SJSA1 (cell line): ENCODE results near the gene GPAM. TPM values are rescaled to one million over a fixed set of nuclear protein-coding genes. Genes with fewer than 3 reads are reported as not detected.
"Not testable (repeated sequence)": the region's sequence is repeated elsewhere in the genome, so short reads cannot be mapped to it uniquely, and the experiment has no call there.

Source experiments
- DNase-seq, 2 experiments: peaks; one replicate each; pipeline ENCODE4 v3.0.0-alpha.2; 2015 to 2020; ENCODE audit warnings: low spot score in 2 of 2, low read depth in 1 of 2
- H3K27ac ChIP-seq: fragments of 250-450 bp; sonication (Bioruptor Pico); 2 replicates; pipeline ENCODE4 v1.5.1; 2020; ENCODE audit warnings: mild to moderate bottlenecking, moderate library complexity
- H3K27me3 ChIP-seq: fragments of 250-450 bp; sonication (Bioruptor Pico); replicated peaks from 2 replicates; pipeline ENCODE4 v1.5.1; 2020; ENCODE audit warnings: mild to moderate bottlenecking, moderate library complexity
- H3K36me3 ChIP-seq: fragments of 250-450 bp; sonication (Bioruptor Pico); 2 replicates; pipeline ENCODE4 v1.5.1; 2020; ENCODE audit warnings: mild to moderate bottlenecking
- H3K4me1 ChIP-seq: fragments of 250-450 bp; sonication (Bioruptor Pico); replicated peaks from 2 replicates; pipeline ENCODE4 v1.6.1; 2021; ENCODE audit warnings: mild to moderate bottlenecking
- H3K4me3 ChIP-seq: fragments of 250-450 bp; sonication (Bioruptor Pico); 2 replicates; pipeline ENCODE4 v1.5.1; 2020; ENCODE audit warnings: mild to moderate bottlenecking
- H3K9me3 ChIP-seq: fragments of 250-450 bp; sonication (Bioruptor Pico); replicated peaks from 2 replicates; pipeline ENCODE4 v1.5.1; 2020; ENCODE audit warnings: mild to moderate bottlenecking
- total RNA-seq: library from RNA; depleted of rRNA; stranded (reverse); fragments of >200 nt; shearing (Covaris generic); gene quantifications from 2 replicates; pipeline ENCODE4 v1.2.3, GENCODE V29; 2014; rRNA removed

Gene GPAM, protein sequence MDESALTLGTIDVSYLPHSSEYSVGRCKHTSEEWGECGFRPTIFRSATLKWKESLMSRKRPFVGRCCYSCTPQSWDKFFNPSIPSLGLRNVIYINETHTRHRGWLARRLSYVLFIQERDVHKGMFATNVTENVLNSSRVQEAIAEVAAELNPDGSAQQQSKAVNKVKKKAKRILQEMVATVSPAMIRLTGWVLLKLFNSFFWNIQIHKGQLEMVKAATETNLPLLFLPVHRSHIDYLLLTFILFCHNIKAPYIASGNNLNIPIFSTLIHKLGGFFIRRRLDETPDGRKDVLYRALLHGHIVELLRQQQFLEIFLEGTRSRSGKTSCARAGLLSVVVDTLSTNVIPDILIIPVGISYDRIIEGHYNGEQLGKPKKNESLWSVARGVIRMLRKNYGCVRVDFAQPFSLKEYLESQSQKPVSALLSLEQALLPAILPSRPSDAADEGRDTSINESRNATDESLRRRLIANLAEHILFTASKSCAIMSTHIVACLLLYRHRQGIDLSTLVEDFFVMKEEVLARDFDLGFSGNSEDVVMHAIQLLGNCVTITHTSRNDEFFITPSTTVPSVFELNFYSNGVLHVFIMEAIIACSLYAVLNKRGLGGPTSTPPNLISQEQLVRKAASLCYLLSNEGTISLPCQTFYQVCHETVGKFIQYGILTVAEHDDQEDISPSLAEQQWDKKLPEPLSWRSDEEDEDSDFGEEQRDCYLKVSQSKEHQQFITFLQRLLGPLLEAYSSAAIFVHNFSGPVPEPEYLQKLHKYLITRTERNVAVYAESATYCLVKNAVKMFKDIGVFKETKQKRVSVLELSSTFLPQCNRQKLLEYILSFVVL
- total RNA-seq, result 13.8 and 17.1 TPM in 2 replicates

DNA sequence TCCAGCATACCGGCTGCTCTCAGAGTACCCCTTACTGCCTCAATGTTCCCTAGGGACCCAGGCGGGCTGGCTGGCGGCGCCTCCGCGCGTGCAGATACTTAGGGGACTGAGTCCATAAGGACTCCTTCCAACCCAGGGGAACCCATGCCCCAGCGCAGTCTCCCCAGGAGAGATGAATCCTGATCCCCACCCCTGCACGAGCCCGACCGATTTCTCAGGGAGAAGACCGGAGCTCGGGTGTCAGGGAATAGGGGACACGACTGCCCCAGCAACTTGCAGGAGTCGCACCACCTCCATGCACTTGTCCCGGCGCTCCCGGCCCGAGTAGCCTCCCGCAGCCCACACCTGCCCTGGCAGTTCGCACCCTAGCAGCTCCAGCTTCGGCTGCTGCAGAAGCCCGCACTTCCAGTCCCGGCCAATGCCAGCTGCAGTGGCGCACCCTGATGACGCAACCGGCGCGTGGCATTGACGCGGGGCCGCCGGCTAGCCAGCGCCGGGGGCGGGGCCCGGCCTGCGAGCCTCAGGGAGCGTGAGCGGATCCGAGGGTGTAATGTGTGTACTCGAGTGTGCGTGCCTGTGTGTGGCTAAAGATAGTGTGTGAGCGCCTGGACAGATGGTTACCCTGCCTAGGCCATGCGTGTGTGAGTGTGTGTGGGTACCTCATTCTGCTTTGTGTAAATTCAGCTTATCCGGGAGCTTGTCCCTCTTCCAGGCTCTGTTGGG is at the start of gene GPAM:
Gene GPAM, minus strand, starts transcription at position 437 of the 723 bp plus-strand sequence. CDS start 1,981 bp downstream, outside the sequence.
- Histone ChIP-seq H3K27ac (peak within 1 kb of the TSS; percentile 56), H3K27me3 (no peaks in the 10 kb centered on the region), H3K9me3 (peaks cover 3% of the 10 kb centered on the region; the same call in 1 of the 2 replicates), H3K36me3 (peaks cover 19% of the 10 kb centered on the region), H3K4me3 (peak within 1 kb of the TSS; percentile 80), H3K4me1 (peaks cover 12% of the 10 kb centered on the region)
- DNase-seq, result peak; percentile 92 to 95

DNA sequence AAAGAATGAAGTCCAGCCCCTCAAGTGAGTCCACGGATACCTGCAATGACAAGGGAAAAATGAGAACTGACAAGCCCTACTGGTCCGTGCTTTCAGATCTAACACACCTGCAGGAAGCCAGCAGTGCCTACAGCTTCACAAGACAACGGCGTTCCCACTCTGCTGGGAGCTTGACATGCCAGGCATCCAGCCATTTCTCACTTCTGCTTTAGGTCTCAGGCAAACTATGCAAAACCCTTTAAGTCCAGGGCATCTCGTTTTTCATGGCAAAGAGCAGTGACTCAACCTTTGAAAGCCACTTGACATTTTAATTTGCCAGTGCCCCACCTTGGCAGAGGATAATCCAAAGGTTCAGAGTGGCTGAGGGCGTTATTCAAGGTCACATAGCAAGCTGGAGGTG is 49.1 kb upstream of the GPAM start:
- Histone ChIP-seq H3K36me3 (no peaks in the 10 kb centered on the region), H3K27me3 (no peaks in the 10 kb centered on the region), H3K4me1 (0 out of 2 replicates have a peak, but pooled peaks cover 10% of the 10 kb centered on the region), H3K4me3 (no peak overlapping the region), H3K27ac (no peak overlapping the region), H3K9me3 (no peaks in the 10 kb centered on the region)
- no peak for DNase-seq

DNA sequence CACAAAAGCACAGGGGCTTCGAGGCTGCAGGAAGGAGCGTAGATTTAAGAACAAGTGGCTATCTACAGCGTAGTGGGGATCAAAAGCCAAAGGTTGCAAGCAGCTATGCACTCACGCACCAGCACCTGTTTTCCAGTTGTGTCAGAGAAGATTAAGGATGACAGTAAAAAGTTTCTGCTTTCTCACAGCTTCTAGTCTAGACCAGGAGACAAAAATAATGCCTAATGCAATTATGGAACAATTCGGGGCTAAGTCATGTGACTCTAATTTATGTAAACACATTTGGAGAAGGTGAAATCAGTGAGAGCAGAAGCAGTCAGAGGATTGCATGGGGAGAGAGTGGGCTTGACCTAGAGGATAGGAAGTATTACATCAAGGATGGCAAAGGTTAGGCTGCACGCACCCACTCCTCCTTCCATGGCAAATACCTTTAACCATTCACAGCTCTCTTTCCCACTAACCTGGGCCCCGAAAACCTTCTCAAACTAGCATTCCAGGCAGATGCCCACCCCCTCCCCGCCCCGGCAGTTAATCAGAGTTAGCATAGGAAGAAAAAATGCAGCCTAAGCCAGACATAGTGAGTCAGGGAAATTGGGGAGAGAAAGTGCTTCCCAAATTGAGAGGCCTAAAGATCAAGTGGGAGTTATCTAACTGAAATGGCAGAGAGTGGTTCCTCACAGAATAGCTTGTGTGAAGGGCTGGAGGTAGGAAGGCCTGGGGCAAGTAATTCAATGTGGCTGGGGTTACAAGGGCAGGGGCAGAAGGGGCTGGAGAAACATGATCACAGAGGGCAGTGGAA is 48.2 kb upstream of the GPAM start:
- H3K36me3 ChIP-seq, result no peaks in the 10 kb centered on the region
- 0 out of 2 replicates have a peak, but pooled peaks cover 10% of the 10 kb centered on the region for H3K4me1 ChIP-seq
- H3K27ac ChIP-seq, result no peak overlapping the region
- no peak overlapping the region for H3K4me3 ChIP-seq
- DNase-seq, result no peak
- no peaks in the 10 kb centered on the region for H3K27me3 ChIP-seq
- H3K9me3 ChIP-seq, result no peaks in the 10 kb centered on the region

DNA sequence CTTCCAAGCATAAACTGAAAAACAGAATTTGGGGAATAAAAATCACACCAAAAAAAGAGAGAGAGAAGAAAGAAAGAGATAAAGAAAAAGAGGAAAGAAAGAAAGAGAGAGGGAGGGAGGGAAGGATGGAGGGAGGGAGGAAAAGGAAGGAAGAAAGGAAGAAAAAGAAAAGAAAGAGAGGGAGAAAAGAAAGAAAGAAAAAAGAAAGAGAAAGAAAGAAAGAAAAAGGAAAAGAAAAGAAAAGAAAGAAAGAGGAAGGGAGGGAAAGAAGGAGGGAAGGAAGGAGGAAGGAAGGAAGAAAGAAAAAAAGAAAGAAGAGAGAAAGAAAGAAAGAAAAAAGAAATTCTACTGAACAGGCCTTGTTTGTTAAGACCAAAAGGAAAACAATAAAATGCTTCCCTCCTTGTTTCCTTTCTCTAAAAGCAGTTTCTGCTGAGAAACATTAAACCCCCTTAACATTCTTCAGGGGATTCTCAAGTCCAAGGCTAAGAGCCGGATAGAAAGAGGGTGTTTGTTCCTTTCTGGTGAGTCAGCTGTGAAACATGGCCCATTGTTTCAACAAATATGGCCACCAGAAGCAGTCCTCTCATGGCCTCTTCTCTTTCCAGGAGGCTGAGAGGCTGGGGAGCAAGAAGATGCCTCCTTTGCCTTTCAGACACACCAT is 46.9 kb upstream of the GPAM start:
- Histone ChIP-seq H3K4me1 (0 out of 2 replicates have a peak, but pooled peaks cover 10% of the 10 kb centered on the region), H3K36me3 (no peaks in the 10 kb centered on the region), H3K4me3 (no peak overlapping the region), H3K27me3 (no peaks in the 10 kb centered on the region), H3K9me3 (no peaks in the 10 kb centered on the region), H3K27ac (no peak overlapping the region)
- peak in 1 of 2 experiments; percentile 41 for DNase-seq

DNA sequence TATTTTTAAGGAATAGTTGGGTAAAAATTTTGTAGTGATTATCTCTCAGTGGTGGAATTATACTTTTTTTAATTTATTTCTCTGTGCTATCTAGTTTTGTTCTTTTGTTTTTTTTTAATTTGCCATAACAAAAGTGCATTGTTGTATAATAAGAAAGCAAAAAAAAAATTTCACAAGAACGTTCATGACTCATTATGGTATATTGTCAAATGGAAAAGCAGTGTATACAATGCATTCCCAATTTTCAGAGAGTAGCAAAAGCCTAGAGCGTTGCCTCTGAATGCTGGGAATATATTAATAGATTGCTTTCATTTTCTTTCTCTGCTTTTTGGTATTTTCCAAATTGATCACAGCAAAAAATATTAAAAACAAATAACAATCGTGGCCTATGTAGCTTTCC is 46.3 kb upstream of the GPAM start:
- Histone ChIP-seq H3K36me3 (no peaks in the 10 kb centered on the region), H3K9me3 (no peaks in the 10 kb centered on the region), H3K4me1 (0 out of 2 replicates have a peak, but pooled peaks cover 10% of the 10 kb centered on the region), H3K27ac (no peak overlapping the region), H3K4me3 (no peak overlapping the region), H3K27me3 (no peaks in the 10 kb centered on the region)
- DNase-seq, result no peak

DNA sequence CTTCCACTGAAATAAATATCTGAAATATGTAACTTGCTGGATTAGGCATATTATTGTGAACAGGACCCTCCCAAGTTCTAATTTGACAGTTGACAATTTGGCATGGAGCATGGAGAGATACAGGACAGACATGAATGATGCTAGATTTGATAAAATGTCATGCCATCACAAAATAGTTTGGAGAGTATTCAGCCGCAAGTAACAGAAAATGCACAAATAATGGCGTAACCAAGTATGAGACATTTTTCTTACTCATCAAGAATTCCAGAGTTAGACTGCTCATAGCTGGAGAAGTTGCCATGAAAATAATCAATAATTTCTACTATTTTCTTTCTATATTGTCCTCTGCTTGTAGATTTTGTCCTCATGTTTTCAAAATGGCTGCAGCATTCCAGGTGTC is 45.5 kb upstream of the GPAM start:
- Histone ChIP-seq H3K4me3 (no peak overlapping the region), H3K36me3 (no peaks in the 10 kb centered on the region), H3K27me3 (no peaks in the 10 kb centered on the region), H3K27ac (no peak overlapping the region), H3K4me1 (0 out of 2 replicates have a peak, but pooled peaks cover 10% of the 10 kb centered on the region), H3K9me3 (no peaks in the 10 kb centered on the region)
- no peak for DNase-seq

DNA sequence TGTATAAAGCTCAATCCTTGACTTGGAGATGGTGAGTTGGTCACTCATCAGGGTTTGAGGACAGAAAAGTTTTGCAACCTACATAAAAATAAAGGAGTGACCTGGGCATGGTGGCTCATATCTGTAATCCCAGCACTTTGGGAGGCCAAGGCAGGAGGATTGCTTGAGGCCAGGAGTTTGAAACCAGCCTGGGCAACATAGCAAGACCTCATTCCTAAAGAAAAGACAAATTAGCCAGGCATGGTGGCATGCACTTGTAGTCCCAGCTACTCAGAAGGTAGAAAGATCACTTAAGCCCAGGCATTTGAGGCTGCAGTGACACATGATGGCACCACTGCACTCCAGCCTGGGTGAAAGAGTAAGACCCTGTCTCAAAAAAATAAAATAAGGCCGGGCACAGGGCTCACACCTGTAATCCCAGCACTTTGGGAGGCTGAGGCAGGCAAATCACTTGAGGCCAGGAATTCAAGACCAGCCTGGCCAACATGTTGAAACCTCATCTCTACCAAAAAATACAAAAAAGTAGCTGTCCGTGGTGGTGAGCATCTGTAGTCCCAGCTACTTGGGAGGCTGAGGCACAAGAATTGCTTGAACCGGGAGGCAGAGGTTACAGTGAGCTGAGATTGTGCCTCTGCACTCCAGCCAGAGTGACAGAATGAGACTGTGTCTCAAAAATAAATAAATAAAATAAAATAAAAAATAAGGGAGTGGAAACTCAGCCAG is 45.0 kb upstream of the GPAM start:
- not testable (repeated sequence) for DNase-seq, H3K27me3 ChIP-seq, H3K27ac ChIP-seq, H3K4me3 ChIP-seq, H3K4me1 ChIP-seq, H3K36me3 ChIP-seq, H3K9me3 ChIP-seq

DNA sequence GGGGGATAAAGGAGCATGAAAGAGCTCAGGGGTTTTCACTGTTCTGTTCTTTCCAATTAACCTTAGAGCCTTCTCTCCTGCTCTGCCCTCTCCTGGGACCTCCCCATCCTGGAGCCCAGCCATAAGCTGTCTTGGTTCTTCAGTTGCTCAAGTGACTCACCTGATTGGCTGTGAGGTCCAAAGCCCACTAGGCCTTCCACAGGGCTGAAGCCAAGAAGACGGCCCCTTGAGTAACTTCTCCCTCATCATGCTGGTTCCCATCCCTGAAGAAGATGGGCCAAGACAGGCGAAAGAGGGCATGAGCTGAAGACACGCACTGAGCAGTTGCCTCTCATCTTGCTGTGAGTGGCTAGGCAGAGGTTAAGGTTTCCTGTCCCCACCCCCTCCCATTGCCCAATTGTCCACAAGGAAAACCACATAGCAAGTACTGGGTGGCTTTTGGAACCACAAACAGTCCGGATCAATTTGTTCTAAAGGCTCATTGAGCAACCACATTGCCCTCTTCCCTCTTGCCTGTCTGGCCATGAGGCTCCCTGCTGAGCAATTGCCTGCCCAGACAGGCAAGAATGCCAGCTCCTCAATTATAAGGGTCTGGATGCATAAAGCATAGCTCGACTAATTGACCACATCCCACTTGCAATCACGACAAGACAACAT is 43.9 kb upstream of the GPAM start:
- no peaks in the 10 kb centered on the region for H3K27me3 ChIP-seq
- no peak for DNase-seq
- no peak overlapping the region for H3K27ac ChIP-seq
- H3K9me3 ChIP-seq, result no peaks in the 10 kb centered on the region
- 0 out of 2 replicates have a peak, but pooled peaks cover 10% of the 10 kb centered on the region for H3K4me1 ChIP-seq
- H3K36me3 ChIP-seq, result no peaks in the 10 kb centered on the region
- H3K4me3 ChIP-seq, result no peak overlapping the region

DNA sequence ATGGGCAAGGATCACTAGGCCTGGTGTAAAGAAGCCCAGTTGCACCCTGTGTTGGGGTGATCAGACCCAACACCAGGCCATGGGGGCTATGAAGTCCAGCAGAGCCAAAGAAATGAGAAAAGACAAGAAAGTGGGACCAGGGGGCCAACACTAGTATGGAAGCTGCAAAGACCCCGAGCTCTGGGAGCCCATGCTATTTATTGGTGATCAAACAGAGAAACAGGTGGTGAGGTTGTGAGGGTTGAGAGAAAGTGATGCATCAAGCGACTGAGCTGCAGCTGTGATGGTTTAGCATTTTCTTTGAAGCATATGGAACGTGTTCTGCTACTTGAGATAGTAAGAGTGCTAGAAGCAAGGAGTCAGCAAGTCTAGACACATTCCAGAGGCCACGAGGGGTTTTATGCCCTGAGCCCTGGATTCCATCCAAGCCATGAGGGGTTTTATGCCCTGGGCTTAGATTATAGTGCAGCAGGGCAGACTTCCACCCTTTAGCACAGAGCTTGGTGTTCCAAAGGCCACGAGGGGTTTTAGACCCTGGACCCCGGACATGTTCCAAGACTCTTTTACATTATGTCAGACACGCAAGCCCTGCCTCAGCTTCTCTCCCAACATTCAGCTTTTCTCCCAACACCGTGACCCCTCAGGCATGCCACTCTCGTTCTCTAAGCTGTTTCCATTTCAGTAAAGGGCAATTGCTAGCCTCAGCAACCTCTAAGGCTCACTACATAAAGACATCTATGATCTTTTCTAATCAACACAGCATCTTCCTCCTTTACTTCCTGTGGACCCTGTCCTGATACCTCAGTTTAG is 43.1 kb upstream of the GPAM start:
- H3K27ac ChIP-seq, result no peak overlapping the region
- H3K4me1 ChIP-seq, result 0 out of 2 replicates have a peak, but pooled peaks cover 10% of the 10 kb centered on the region
- DNase-seq, result no peak
- H3K4me3 ChIP-seq, result no peak overlapping the region
- no peaks in the 10 kb centered on the region for H3K36me3 ChIP-seq
- no peaks in the 10 kb centered on the region for H3K27me3 ChIP-seq
- H3K9me3 ChIP-seq, result no peaks in the 10 kb centered on the region

DNA sequence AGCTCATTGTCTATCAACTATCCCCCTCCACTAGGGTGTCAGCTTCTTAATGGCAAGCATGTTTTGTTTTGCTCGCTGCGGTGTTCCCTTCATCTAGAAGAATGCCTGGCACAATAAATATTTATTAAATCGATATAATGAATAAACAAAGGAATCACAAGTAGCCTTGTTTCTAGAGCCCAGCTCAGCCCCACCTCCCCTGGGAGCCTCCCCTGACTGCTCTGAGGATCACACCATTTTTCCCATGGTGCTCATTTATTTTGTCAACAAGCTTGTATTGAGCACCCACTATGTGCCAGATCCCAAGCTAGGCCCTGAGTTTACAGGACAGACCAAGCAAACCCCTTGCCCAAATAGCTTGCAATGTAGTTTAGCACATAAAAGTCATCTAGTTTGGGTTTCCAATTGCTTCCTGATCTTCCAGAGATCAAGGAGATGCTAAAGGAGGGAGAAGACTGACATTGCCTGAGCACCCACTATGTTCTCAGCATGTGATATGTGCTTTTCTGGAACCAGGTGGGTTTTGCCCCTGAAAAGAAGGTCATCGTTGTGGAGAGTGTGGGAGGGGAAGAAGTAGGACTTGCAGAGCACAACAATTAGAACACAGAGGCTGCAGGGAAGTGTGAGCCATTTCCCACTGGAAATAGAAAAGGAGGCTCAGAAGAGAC is 42.3 kb upstream of the GPAM start:
- H3K4me3 ChIP-seq, result no peak overlapping the region
- 0 out of 2 replicates have a peak, but pooled peaks cover 10% of the 10 kb centered on the region for H3K4me1 ChIP-seq
- H3K36me3 ChIP-seq, result no peaks in the 10 kb centered on the region
- no peak overlapping the region for H3K27ac ChIP-seq
- DNase-seq, result no peak
- H3K9me3 ChIP-seq, result no peaks in the 10 kb centered on the region
- no peaks in the 10 kb centered on the region for H3K27me3 ChIP-seq
